SH-SY5Y (cell line): ENCODE data around the gene NFYB.

ENCODE experiments used
- GATA2 ChIP-seq: IDR thresholded peaks from 2 replicates; pipeline ENCODE4 v1.6.1; 2011; ENCODE audit warnings: mild to moderate bottlenecking, low read depth, low read length
- GATA3 ChIP-seq: IDR thresholded peaks from 2 replicates; pipeline ENCODE4 v1.6.1; 2011; ENCODE audit warnings: low read depth, mild to moderate bottlenecking, low read length, moderate library complexity

DNA sequence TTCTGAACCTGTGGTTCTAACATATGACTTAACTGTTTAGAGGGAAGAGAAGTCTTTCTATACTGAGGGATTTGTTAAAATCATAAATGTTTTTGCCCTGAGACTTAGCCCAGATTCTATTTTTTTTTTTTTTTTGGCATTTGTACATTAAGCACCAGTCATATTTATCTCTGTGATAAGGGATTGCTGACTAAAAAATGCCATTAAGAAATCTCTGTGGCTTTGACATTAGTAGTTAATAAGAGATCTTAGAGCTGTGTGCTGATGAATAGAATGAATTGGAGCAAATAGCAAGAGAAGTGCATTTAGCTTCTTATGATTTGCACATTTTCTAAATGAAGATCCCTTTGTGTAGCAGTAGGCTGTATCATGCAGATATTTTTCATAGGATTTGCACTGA is 32.5 kb downstream of the NFYB start:
- TF ChIP-seq GATA2 (no peak), GATA3 (no peak)
